DMS79 treated with DMSO at 0.1 percent for 48 hours (cell line): ENCODE results near the gene SLC25A33.
"Not testable (repeated sequence)": the region's sequence is repeated elsewhere in the genome, so short reads cannot be mapped to it uniquely, and the experiment has no call there.

Source experiments
- DNase-seq: peaks from one replicate; lab custom pipeline; 2025; lab: John Stamatoyannopoulos, UW

SLC25A33 gene

GRCh38 chr1:9625030-9625429, 85.8 kb downstream of the SLC25A33 start:
- not testable (repeated sequence) for DNase-seq

DNA sequence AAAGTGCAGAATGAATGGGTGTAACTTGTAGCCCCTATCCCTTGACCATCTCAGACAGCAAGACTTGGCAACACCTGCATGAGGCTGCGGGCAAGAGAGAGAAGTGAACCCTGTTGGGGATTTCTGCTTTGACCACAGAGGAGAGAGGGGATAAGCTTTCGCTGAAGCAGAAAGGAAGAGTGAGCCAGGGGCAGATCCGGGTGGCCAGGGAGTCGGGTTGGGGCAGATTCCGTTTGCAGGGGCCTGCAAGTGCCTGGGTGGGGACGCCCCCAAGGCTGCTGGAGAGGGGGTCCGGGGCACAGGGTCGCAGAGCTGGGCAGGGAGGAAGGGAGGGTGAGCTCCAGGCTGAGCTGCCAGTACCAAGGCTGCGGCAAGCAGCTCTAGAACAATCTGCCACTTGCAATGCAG, 86.9 kb downstream of the SLC25A33 start:
- no peak for DNase-seq

DNA sequence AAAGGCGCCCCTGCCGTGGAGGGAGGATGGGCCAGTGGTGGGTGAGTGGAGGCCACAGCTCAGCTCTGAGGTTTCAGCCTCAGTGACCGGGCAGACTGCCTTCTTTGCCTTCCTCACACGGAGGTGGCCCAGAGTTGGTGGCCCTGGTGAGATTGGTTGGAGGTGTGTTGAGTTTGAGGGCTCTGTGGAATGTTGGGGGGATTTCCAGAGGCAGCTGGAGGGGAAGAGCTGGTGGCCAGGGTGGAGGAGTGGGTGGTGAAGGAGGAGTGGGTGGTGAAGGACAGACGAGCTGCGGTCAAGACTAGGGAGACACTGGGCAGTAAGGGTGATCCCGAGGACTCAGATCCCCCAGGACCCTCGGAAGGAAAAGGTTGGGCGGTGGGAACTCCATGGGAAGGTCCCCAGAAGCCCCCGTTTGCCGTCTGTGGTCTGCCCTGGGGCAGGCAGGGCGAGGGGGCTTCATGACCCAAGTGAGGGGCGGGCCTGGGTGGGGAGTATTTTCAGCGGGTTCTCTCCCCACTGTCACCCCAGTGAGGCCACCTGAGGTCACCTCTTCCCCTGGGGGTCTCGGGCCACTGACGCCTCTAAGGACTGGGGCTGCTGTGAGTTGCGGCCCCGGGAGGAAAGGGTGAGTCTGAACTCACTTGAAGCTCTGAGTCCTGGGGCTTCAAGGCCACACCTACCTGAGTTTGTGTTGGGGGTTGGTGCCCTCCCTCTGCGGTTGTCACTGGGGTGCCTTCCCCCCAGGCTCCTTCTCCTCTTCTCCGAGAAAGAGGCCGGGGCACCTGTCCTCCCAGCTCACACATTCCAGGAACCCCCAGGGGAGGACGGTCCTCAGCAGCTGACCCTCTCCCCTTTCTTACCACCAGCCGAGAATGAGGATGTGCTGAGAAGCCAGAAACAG, 89.5 kb downstream of the SLC25A33 start:
- DNase-seq: no peak

DNA sequence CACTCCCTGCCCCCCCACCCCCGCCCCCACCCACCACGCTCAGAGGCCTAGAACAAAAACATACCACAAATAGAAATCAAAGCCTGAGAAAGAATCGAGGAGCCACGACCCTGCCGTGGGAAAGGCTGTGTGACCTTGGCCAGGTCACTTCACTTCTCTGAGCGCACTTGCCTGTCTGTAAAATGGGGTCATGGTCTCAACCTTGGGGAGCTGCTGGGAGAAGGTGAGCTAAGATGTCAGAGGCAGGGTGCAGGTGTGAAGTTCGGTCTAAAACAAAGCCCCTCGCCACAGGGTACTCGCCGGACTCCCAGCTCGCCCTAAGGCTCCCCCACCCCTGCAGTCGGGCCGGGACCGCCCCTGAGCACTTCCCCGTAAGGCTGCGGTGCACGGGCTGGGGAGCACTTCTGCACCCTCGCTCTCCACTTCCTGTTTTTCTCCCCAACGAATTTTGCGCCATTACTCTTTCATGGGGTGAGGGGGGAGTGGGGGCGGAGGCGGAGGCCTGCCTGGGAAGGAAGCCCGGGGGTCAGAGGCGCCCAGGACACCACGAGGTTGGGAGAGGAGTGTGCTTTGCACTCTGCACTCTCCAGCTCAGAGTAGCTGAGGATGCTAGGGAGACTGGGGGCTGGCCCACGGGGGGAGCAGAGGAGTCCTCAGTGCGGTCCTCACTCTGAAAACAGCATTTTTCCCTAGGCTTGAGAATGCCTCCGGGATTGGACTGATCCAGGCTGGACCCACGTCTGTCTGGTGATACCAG, 90.4 kb downstream of the SLC25A33 start:
- DNase-seq: no peak

DNA sequence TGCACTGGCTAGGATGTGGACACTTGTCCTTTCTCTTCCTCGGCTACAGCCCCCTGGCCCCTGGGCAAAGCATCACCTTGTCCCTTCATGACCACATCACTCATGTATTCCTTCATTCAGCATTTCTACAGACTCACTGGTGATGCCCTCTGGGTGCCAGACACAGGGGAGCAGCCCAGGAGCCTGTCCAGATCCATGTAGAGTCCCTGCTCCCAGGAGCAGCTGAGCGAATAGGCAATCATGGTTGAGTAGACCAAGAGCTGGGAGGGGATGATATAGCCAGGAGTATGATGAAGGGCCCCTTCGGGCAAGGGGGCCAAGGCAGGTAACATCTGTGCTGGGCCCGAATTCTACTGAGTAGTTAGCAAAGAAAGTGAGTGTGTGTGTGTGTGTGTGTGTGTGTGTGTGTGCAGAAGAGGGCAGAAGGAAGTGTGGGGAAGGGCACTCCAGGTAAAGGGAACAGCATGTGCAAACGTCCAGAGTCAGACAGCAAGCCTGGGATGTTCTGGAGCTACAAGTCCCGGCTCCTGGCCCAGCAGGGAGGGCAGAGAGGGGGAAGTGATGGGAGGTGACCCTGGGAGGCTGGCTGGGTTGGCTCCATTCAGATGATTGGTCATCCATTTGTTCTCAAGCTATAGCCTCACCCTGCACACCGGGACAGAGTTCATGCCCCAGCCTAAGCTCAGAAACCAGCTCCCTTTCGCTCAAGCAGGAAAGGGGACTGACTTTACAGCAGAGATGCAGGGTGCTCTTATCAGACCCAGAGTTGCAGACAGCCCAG, 91.3 kb downstream of the SLC25A33 start:
- DNase-seq: no peak

DNA sequence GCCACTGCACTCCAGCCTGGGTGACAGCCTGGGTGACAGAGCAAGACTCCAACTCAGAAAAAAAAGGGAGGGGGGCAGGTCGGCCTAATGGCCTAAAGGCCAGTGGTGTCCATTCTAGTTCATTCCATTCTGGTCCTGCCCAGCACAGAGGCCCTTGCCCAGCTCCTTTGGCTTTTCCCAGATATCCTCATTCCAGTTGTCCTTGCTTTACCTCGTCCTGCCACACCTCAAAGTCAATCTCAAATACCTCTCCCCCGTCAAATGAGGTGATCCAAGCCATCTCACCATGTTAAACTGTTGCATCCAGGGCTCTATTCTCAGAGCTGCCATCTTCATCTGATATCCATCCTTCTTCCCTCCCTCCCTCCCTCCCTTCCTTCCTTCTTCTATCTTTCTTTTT, 92.3 kb downstream of the SLC25A33 start:
- DNase-seq: no peak

GRCh38 chr1:9633493-9633892, 94.2 kb downstream of the SLC25A33 start:
- DNase-seq: no peak

GRCh38 chr1:9634582-9634981, 95.3 kb downstream of the SLC25A33 start:
- DNase-seq: no peak
